ENCODE results near the gene WDR81.
"Not testable (repeated sequence)": the region's sequence is repeated elsewhere in the genome, so short reads cannot be mapped to it uniquely, and the experiment has no call there.

WDR81 gene

GRCh38 chr17:1713878-1714426 lies 10.6 kb upstream of the WDR81 start:
- no peak for DNase-seq

- DNase-seq: no peak
Measured at GRCh38 chr17:1714427-1714979, 10.0 kb upstream of the WDR81 start.

GRCh38 chr17:1714980-1715802 lies 9.3 kb upstream of the WDR81 start:
- no peak for DNase-seq

GRCh38 chr17:1715803-1716075 lies 8.8 kb upstream of the WDR81 start:
- DNase-seq: no peak

- peak; percentile 86 to 90 for DNase-seq
Measured at GRCh38 chr17:1716076-1716911, 8.2 kb upstream of the WDR81 start.

GRCh38 chr17:1716912-1717695 lies 7.4 kb upstream of the WDR81 start:
- DNase-seq: peak; percentile 80 to 82

GRCh38 chr17:1718362-1719165 lies 5.9 kb upstream of the WDR81 start:
- no peak for DNase-seq

GRCh38 chr17:1720856-1721386 lies 3.6 kb upstream of the WDR81 start:
- peak in 1 of 2 experiments; percentile 4 for DNase-seq

GRCh38 chr17:1722022-1722421 lies 2.5 kb upstream of the WDR81 start:
- not testable (repeated sequence) for DNase-seq

GRCh38 chr17:1724869-1725641 lies 551 bp downstream of the WDR81 start:
- DNase-seq: peak; percentile 17 to 42

GRCh38 chr17:1725642-1726511 lies 1.4 kb downstream of the WDR81 start:
- DNase-seq: no peak

- DNase-seq: no peak
Measured at GRCh38 chr17:1726626-1727257, 2.2 kb downstream of the WDR81 start.

GRCh38 chr17:1727258-1727789 lies 2.8 kb downstream of the WDR81 start:
- no peak for DNase-seq

- no peak for DNase-seq
Measured at GRCh38 chr17:1727876-1728630, 3.5 kb downstream of the WDR81 start.

GRCh38 chr17:1729966-1730325 lies 5.4 kb downstream of the WDR81 start:
- DNase-seq: no peak

- DNase-seq: no peak
Measured at GRCh38 chr17:1730326-1731193, 6.1 kb downstream of the WDR81 start.

GRCh38 chr17:1731194-1731506 lies 6.6 kb downstream of the WDR81 start:
- no peak for DNase-seq

Measured in AML-193 (cell line).